H9 (cell line): ENCODE measurements around the gene PRKCB. TPM values are rescaled to one million over a fixed set of nuclear protein-coding genes. Genes with fewer than 3 reads are reported as not detected.

ENCODE experiments used
- DNase-seq: peaks from one replicate; pipeline ENCODE4 v3.0.0-alpha.2; 2017
- H2AFZ ChIP-seq: one replicate; pipeline ENCODE4 v1.6.1; 2013; ENCODE audit warnings: mild to moderate bottlenecking, low read length, control low read depth, moderate library complexity
- H2AK5ac ChIP-seq: 2 replicates; pipeline ENCODE4 v1.6.1; 2013; ENCODE audit warnings: low read length, control low read depth, mixed read lengths; ENCODE audit not compliant: insufficient read length
- H2BK120ac ChIP-seq: one replicate; pipeline ENCODE4 v1.6.1; 2013; ENCODE audit warnings: low read depth, mild to moderate bottlenecking, low read length, control low read depth, inconsistent platforms; ENCODE audit not compliant: poor library complexity, severe bottlenecking
- H2BK12ac ChIP-seq: 2 replicates; pipeline ENCODE4 v1.6.1; 2013; ENCODE audit warnings: low read length, control low read depth, mixed read lengths, low read depth; ENCODE audit not compliant: insufficient read length
- H2BK15ac ChIP-seq: 2 replicates; pipeline ENCODE4 v1.6.1; 2013; ENCODE audit warnings: low read depth, low read length, control low read depth
- H2BK20ac ChIP-seq: one replicate; pipeline ENCODE4 v1.6.1; 2013; ENCODE audit warnings: low read depth, mild to moderate bottlenecking, low read length, control low read depth, inconsistent platforms; ENCODE audit not compliant: poor library complexity, severe bottlenecking
- H2BK5ac ChIP-seq: 2 replicates; pipeline ENCODE4 v1.6.1; 2013; ENCODE audit warnings: low read length, control low read depth, mixed read lengths; ENCODE audit not compliant: insufficient read length
- H3K14ac ChIP-seq: 2 replicates; pipeline ENCODE4 v1.6.1; 2013; ENCODE audit warnings: low read length, control low read depth; ENCODE audit not compliant: insufficient read depth
- H3K18ac ChIP-seq: 2 replicates; pipeline ENCODE4 v1.6.1; 2013; ENCODE audit warnings: low read depth, mild to moderate bottlenecking, mixed read lengths, low read length, control low read depth; ENCODE audit not compliant: insufficient read length
- H3K23ac ChIP-seq: 2 replicates; pipeline ENCODE4 v1.6.1; 2013; ENCODE audit warnings: low read length, control low read depth, mixed read lengths, low read depth; ENCODE audit not compliant: insufficient read length
- H3K23me2 ChIP-seq: 2 replicates; pipeline ENCODE4 v1.6.1; 2013; ENCODE audit warnings: low read depth, mild to moderate bottlenecking, mixed read lengths, low read length, control low read depth; ENCODE audit not compliant: insufficient read length, poor library complexity, severe bottlenecking
- H3K27ac ChIP-seq: 2 replicates; pipeline ENCODE4 v1.5.1; 2013; ENCODE audit warnings: low read length, control low read depth, mixed read lengths, low read depth; ENCODE audit not compliant: insufficient read length
- H3K27me3 ChIP-seq: 2 replicates; pipeline ENCODE4 v1.6.1; 2013; ENCODE audit warnings: low read length, control low read depth, inconsistent platforms; ENCODE audit not compliant: insufficient read depth
- H3K4ac ChIP-seq: 2 replicates; pipeline ENCODE4 v1.6.1; 2013; ENCODE audit warnings: low read depth, mild to moderate bottlenecking, control low read depth, inconsistent platforms, low read length, moderate library complexity
- H3K4me1 ChIP-seq: 2 replicates; pipeline ENCODE4 v1.6.1; 2013; ENCODE audit warnings: low read length, control low read depth, inconsistent platforms; ENCODE audit not compliant: insufficient read depth
- H3K4me2 ChIP-seq: 2 replicates; pipeline ENCODE4 v1.6.1; 2013; ENCODE audit warnings: low read length, control low read depth, mixed read lengths; ENCODE audit not compliant: insufficient read length, insufficient read depth
- H3K56ac ChIP-seq: 2 replicates; pipeline ENCODE4 v1.6.1; 2013; ENCODE audit warnings: low read depth, mild to moderate bottlenecking, mixed read lengths, low read length, control low read depth; ENCODE audit not compliant: insufficient read length
- H3K79me1 ChIP-seq: 2 replicates; pipeline ENCODE4 v1.6.1; 2013; ENCODE audit warnings: low read depth, mild to moderate bottlenecking, moderate library complexity, low read length, control low read depth, inconsistent platforms; ENCODE audit not compliant: insufficient read depth, poor library complexity, severe bottlenecking
- H3K79me2 ChIP-seq: 2 replicates; pipeline ENCODE4 v1.6.1; 2013; ENCODE audit warnings: low read length, control low read depth, inconsistent platforms; ENCODE audit not compliant: insufficient read depth
- H3K9ac ChIP-seq: 2 replicates; pipeline ENCODE4 v1.6.1; 2013; ENCODE audit warnings: low read length, control low read depth, mixed read lengths; ENCODE audit not compliant: insufficient read length; ENCODE audit errors: extremely low read depth
- H3K9me3 ChIP-seq: one replicate; pipeline ENCODE4 v1.6.1; 2013; ENCODE audit warnings: low read depth, low read length, inconsistent platforms; ENCODE audit not compliant: control insufficient read depth
- H3T11ph ChIP-seq: one replicate; pipeline ENCODE4 v1.6.1; 2013; ENCODE audit warnings: mild to moderate bottlenecking, low read length, control low read depth, inconsistent platforms
- H4K20me1 ChIP-seq: one replicate; pipeline ENCODE4 v1.6.1; 2013; ENCODE audit not compliant: control insufficient read depth, insufficient read length, insufficient read depth
- H4K5ac ChIP-seq: 2 replicates; pipeline ENCODE4 v1.6.1; 2013; ENCODE audit warnings: low read depth, mild to moderate bottlenecking, mixed read lengths, low read length, control low read depth; ENCODE audit not compliant: insufficient read length
- H4K8ac ChIP-seq: replicated peaks from 2 replicates; pipeline ENCODE4 v1.6.1; 2013; ENCODE audit warnings: low read length, control low read depth, mixed read lengths, low read depth; ENCODE audit not compliant: insufficient read length
- H4K91ac ChIP-seq: 2 replicates; pipeline ENCODE4 v1.6.1; 2013; ENCODE audit warnings: low read depth, mild to moderate bottlenecking, moderate library complexity, mixed read lengths, low read length, control low read depth; ENCODE audit not compliant: insufficient read length
- H3K27ac Mint-ChIP-seq, 3 experiments: 2 replicates in 2 of 3; 3 replicates in 1 of 3; pipeline ENCODE4 v1.8.0; 2020 to 2021; ENCODE audit warnings: mixed read lengths in 3 of 3, mild to moderate bottlenecking in 1 of 3, moderate library complexity in 1 of 3
- H3K27me3 Mint-ChIP-seq: 2 replicates; pipeline ENCODE4 v1.8.0; 2021; ENCODE audit warnings: low read depth, mild to moderate bottlenecking, moderate library complexity, mixed read lengths
- H3K36me3 Mint-ChIP-seq, 3 experiments: 2 replicates in 2 of 3; 3 replicates in 1 of 3; pipeline ENCODE4 v1.8.0; 2020 to 2021; ENCODE audit warnings: low read depth in 3 of 3, mixed read lengths in 3 of 3; ENCODE audit not compliant: insufficient read depth in 1 of 3
- H3K4me1 Mint-ChIP-seq, 2 experiments: 2 replicates each; pipeline ENCODE4 v1.8.0; 2020; ENCODE audit warnings: mixed read lengths in 2 of 2
- H3K4me3 Mint-ChIP-seq, 2 experiments: 2 replicates in 1 of 2; 3 replicates in 1 of 2; pipeline ENCODE4 v1.8.0; 2020 to 2021; ENCODE audit warnings: mild to moderate bottlenecking in 2 of 2, mixed read lengths in 2 of 2, moderate library complexity in 1 of 2
- H3K9me3 Mint-ChIP-seq, 2 experiments: 2 replicates in 1 of 2; 3 replicates in 1 of 2; pipeline ENCODE4 v1.8.0; 2020; ENCODE audit warnings: mild to moderate bottlenecking in 2 of 2, mixed read lengths in 2 of 2, moderate library complexity in 1 of 2
- WGBS: extraction: QIAGEN DNeasy Blood & Tissue Kit; methylation state at CpG from one replicate; pipeline ENCODE4 v1.1.7; 2013; ENCODE audit warnings: missing lambda C conversion rate, low lambda C conversion rate, mixed read lengths; ENCODE audit not compliant: insufficient read length; ENCODE audit errors: extremely low coverage; 5-methylcytosine and 5-hydroxymethylcytosine counted together
- total RNA-seq: library from RNA; stranded (reverse); gene quantifications from 2 replicates; pipeline ENCODE4 v1.2.1, GENCODE V29; 2021
- TF ChIP-seq, protein P1 (sequence below): fragments of 200-600 bp; sonication (generic); conservative IDR thresholded peaks from 3 replicates; pipeline ENCODE4 v1.8.0; 2021; ENCODE audit warnings: antibody characterized with exemption, mild to moderate bottlenecking

Gene PRKCB
- total RNA-seq, 1 experiment from 2014 or later, result 7.0 TPM

DNA sequence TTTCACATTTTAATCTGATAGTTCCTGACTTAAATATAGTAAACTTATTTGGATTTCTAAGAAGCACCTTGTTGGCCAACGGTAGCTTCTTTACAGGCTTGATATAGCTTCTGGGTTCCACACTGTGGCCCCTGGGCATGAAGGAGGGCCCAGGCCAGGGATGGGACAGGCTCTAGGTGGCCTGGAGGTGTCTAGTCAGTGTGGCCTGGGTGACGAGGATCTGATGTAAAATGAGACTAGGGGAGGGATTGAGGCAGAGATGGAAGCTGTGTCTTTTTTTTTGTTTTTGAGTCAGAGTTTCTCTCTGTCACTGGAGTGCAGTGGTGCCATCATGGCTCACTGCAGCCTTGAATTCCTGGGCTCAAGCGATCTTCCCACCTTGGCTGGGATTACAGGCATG, 187.0 kb downstream of the PRKCB start:
- Histone ChIP-seq H3K79me1 (no peaks in the 10 kb centered on the region), H3K23ac (no peak overlapping the region), H3K14ac (no peak overlapping the region), H2BK15ac (no peak overlapping the region), H2BK20ac (no peak overlapping the region), H3K27ac (no peak overlapping the region), H4K20me1 (no peaks in the 10 kb centered on the region), H3K79me2 (no peaks in the 10 kb centered on the region), H3K56ac (no peak overlapping the region), H4K8ac (no peak overlapping the region), H3K4ac (no peak overlapping the region), H2BK120ac (no peak overlapping the region), H3K9me3 (no peaks in the 10 kb centered on the region), H3K4me2 (no peak overlapping the region), H4K5ac (no peak overlapping the region), H3K18ac (no peak overlapping the region), H2AK5ac (no peak overlapping the region), H2BK12ac (no peak overlapping the region), H3K27me3 (no peaks in the 10 kb centered on the region), H2AFZ (no peak overlapping the region), H3K4me1 (no peaks in the 10 kb centered on the region), H3K23me2 (no peaks in the 10 kb centered on the region), H3T11ph (no peak overlapping the region), H3K9ac (no peak overlapping the region), H2BK5ac (no peak overlapping the region), H4K91ac (no peak overlapping the region)
- H3K27me3 Mint-ChIP-seq, result peaks cover 33% of the 10 kb centered on the region
- DNase-seq, result no peak
- no peak overlapping the region for H3K4me3 Mint-ChIP-seq
- H3K4me1 Mint-ChIP-seq, result peaks cover 2 to 6% of the 10 kb centered on the region in 2 experiments; a peak in 2 of 4 replicates
- WGBS, result no CpG with 5 or more reads among the region's 3 CpGs
- H3K27ac Mint-ChIP-seq, result no peak overlapping the region
- no peaks in the 10 kb centered on the region for H3K36me3 Mint-ChIP-seq
- no peaks in the 10 kb centered on the region for H3K9me3 Mint-ChIP-seq
- TF ChIP-seq, protein P1, sequence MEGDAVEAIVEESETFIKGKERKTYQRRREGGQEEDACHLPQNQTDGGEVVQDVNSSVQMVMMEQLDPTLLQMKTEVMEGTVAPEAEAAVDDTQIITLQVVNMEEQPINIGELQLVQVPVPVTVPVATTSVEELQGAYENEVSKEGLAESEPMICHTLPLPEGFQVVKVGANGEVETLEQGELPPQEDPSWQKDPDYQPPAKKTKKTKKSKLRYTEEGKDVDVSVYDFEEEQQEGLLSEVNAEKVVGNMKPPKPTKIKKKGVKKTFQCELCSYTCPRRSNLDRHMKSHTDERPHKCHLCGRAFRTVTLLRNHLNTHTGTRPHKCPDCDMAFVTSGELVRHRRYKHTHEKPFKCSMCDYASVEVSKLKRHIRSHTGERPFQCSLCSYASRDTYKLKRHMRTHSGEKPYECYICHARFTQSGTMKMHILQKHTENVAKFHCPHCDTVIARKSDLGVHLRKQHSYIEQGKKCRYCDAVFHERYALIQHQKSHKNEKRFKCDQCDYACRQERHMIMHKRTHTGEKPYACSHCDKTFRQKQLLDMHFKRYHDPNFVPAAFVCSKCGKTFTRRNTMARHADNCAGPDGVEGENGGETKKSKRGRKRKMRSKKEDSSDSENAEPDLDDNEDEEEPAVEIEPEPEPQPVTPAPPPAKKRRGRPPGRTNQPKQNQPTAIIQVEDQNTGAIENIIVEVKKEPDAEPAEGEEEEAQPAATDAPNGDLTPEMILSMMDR, result no peak
